PC-3 (cell line): ENCODE data around the gene VSTM2B. TPM values are rescaled to one million over a fixed set of nuclear protein-coding genes. Genes with fewer than 3 reads are reported as not detected.

Experiments used
- ATAC-seq: fragments of 200-7000 bp; cut with Tn5 transposase; 2 replicates; pipeline ENCODE4 v1.9.1; 2020; ENCODE audit warnings: mild to moderate bottlenecking, moderate library complexity
- BruUV-seq: library from RNA; stranded (reverse); fragments of 400-500 nt; replicated peaks from 2 replicates; lab custom pipeline; 2021; lab: Mats Ljungman, UMichigan
- CTCF ChIA-PET: fragments of 300-600 bp; sonication (Branson Sonifier 250); formaldehyde crosslinking; loops from one replicate; lab custom pipeline; 2022; ENCODE audit warnings: antibody characterized with exemption; lab: Charles Lee
- POLR2A ChIA-PET: fragments of 300-600 bp; sonication (Branson Sonifier 250); formaldehyde crosslinking; loops from one replicate; lab custom pipeline; 2022; ENCODE audit warnings: antibody characterized with exemption; ENCODE audit not compliant: unreplicated experiment; lab: Charles Lee
- DNase-seq: peaks from one replicate; pipeline ENCODE4 v3.0.0-alpha.2; 2015
- H2AFZ ChIP-seq: fragments of 300-600 bp; sonication (generic); 2 replicates; pipeline ENCODE4 v1.6.0; 2016; ENCODE audit warnings: antibody characterized with exemption, low read length
- H3F3A ChIP-seq: fragments of 300-600 bp; sonication (generic); one replicate; pipeline ENCODE4 v1.6.0; 2017; ENCODE audit warnings: antibody characterized with exemption, low read length, control low read depth, mild to moderate bottlenecking; ENCODE audit not compliant: unreplicated experiment
- H3K27ac ChIP-seq: fragments of 300-600 bp; sonication (generic); 2 replicates; pipeline ENCODE4 v1.5.1; 2016; ENCODE audit warnings: mild to moderate bottlenecking, low read length
- H3K27me3 ChIP-seq: fragments of 300-600 bp; sonication (generic); 2 replicates; pipeline ENCODE4 v1.6.1; 2016; ENCODE audit warnings: low read length, mixed read lengths
- H3K36me3 ChIP-seq: fragments of 300-600 bp; sonication (generic); 2 replicates; pipeline ENCODE4 v1.6.1; 2016; ENCODE audit warnings: low read depth, mixed run types, low read length, mixed read lengths
- H3K4me1 ChIP-seq: fragments of 300-600 bp; sonication (generic); 2 replicates; pipeline ENCODE4 v1.5.1; 2016; ENCODE audit warnings: low read length; ENCODE audit not compliant: insufficient read depth
- H3K4me2 ChIP-seq: fragments of 300-600 bp; sonication (generic); 2 replicates; pipeline ENCODE4 v1.6.0; 2016; ENCODE audit warnings: low read length
- H3K4me3 ChIP-seq: fragments of 300-600 bp; sonication (generic); 2 replicates; pipeline ENCODE4 v1.5.1; 2016; ENCODE audit warnings: mild to moderate bottlenecking, low read length, mixed read lengths
- H3K79me2 ChIP-seq: fragments of 300-600 bp; sonication (generic); 2 replicates; pipeline ENCODE4 v1.6.1; 2017; ENCODE audit warnings: low read length, mixed read lengths
- H3K9ac ChIP-seq: fragments of 300-600 bp; sonication (generic); 2 replicates; pipeline ENCODE4 v1.6.0; 2016; ENCODE audit warnings: mild to moderate bottlenecking, low read length
- H3K9me2 ChIP-seq: fragments of 300-600 bp; sonication (generic); replicated peaks from 2 replicates; pipeline ENCODE4 v1.6.1; 2016; ENCODE audit warnings: mixed run types, low read length, mixed read lengths
- H3K9me3 ChIP-seq: fragments of 300-600 bp; sonication (generic); 2 replicates; pipeline ENCODE4 v1.6.1; 2016; ENCODE audit warnings: low read length, mixed read lengths
- H4K20me1 ChIP-seq: fragments of 300-600 bp; sonication (generic); 2 replicates; pipeline ENCODE4 v1.6.1; 2016; ENCODE audit warnings: low read length, mixed read lengths
- EZH2 ChIP-seq: fragments of 300-600 bp; sonication (generic); IDR thresholded peaks from one replicate; pipeline ENCODE4 v1.6.1; 2017; ENCODE audit warnings: antibody characterized with exemption, mild to moderate bottlenecking, low read length; ENCODE audit not compliant: unreplicated experiment
- EZH2phosphoT487 ChIP-seq: fragments of 300-600 bp; sonication (generic); IDR thresholded peaks from 2 replicates; pipeline ENCODE4 v1.6.1; 2018; ENCODE audit warnings: mild to moderate bottlenecking, antibody characterized with exemption, low read length, borderline replicate concordance
- intact Hi-C: fragments of 100-400 bp; cut with micrococcal nuclease; formaldehyde crosslinking; loops from 2 replicates; pipeline ENCODE4 v1.9.0; 2023
- total RNA-seq: library from RNA; depleted of rRNA; stranded (reverse); fragments of >200 nt; gene quantifications from 2 replicates; pipeline ENCODE4 v1.2.3, GENCODE V29; 2014
- TF ChIP-seq, protein P1 (sequence below): fragments of 300-600 bp; sonication (generic); conservative IDR thresholded peaks from 2 replicates; pipeline ENCODE4 v1.5.1; 2017; ENCODE audit warnings: antibody characterized with exemption, low read depth, mild to moderate bottlenecking, low read length

Gene VSTM2B
- total RNA-seq, 1 experiment from 2014 or later = not detected

- Histone ChIP-seq H4K20me1 (no peaks in the 10 kb centered on the region), H2AFZ (no peak overlapping the region), H3K4me2 (no peak overlapping the region), H3K9me2 (no peaks in the 10 kb centered on the region), H3K9ac (no peak overlapping the region), H3K27me3 (no peaks in the 10 kb centered on the region), H3K36me3 (no peaks in the 10 kb centered on the region), H3K79me2 (no peaks in the 10 kb centered on the region), H3K9me3 (no peaks in the 10 kb centered on the region), H3K27ac (no peak overlapping the region), H3K4me3 (no peak overlapping the region), H3F3A (no peaks in the 10 kb centered on the region), H3K4me1 (no peaks in the 10 kb centered on the region)
- no TSS peak for BruUV-seq
- DNase-seq (no peak), ATAC-seq (no peak)
- intact Hi-C loops = no loop called here
- TF ChIP-seq EZH2 (no peak), EZH2phosphoT487 (no peak)
- TF ChIP-seq, protein P1, sequence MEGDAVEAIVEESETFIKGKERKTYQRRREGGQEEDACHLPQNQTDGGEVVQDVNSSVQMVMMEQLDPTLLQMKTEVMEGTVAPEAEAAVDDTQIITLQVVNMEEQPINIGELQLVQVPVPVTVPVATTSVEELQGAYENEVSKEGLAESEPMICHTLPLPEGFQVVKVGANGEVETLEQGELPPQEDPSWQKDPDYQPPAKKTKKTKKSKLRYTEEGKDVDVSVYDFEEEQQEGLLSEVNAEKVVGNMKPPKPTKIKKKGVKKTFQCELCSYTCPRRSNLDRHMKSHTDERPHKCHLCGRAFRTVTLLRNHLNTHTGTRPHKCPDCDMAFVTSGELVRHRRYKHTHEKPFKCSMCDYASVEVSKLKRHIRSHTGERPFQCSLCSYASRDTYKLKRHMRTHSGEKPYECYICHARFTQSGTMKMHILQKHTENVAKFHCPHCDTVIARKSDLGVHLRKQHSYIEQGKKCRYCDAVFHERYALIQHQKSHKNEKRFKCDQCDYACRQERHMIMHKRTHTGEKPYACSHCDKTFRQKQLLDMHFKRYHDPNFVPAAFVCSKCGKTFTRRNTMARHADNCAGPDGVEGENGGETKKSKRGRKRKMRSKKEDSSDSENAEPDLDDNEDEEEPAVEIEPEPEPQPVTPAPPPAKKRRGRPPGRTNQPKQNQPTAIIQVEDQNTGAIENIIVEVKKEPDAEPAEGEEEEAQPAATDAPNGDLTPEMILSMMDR = no peak
- POLR2A ChIA-PET = no interaction called here
- CTCF ChIA-PET = no interaction called here
Observed at GRCh38 chr19:29515706-29516357, 10.0 kb upstream of the VSTM2B start.

DNA sequence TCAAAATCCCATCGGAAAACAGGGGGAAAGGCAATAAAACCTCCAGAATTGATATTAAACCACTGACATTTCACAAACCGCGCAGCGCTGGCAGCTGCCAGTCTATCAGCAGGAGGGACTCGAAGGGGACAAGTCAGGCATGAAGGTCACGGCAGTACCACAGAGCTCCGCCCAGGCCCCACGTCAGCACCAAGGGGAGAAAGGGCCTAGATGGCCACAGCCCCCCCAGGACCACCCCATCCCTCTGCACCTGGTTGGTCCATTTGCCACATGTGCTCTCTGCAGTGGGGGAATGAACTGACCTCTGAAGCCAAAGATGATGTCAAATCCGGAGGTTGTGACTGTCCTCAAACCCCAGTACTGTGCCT is 9.5 kb upstream of the VSTM2B start:
- H2AFZ ChIP-seq = no peak overlapping the region
- H3K27ac ChIP-seq = no peak overlapping the region
- H3F3A ChIP-seq = no peaks in the 10 kb centered on the region
- no peaks in the 10 kb centered on the region for H3K27me3 ChIP-seq
- intact Hi-C loops = no loop called here
- no peaks in the 10 kb centered on the region for H3K9me2 ChIP-seq
- ChIA-PET POLR2A (no interaction called here), CTCF (no interaction called here)
- ATAC-seq (no peak), DNase-seq (no peak)
- no peaks in the 10 kb centered on the region for H3K4me1 ChIP-seq
- H3K79me2 ChIP-seq = no peaks in the 10 kb centered on the region
- H3K9me3 ChIP-seq = no peaks in the 10 kb centered on the region
- TF ChIP-seq EZH2 = no peak
- H3K9ac ChIP-seq = no peak overlapping the region
- H4K20me1 ChIP-seq = no peaks in the 10 kb centered on the region
- no peak overlapping the region for H3K4me3 ChIP-seq
- BruUV-seq = no TSS peak
- H3K36me3 ChIP-seq = no peaks in the 10 kb centered on the region
- no peak overlapping the region for H3K4me2 ChIP-seq

DNA sequence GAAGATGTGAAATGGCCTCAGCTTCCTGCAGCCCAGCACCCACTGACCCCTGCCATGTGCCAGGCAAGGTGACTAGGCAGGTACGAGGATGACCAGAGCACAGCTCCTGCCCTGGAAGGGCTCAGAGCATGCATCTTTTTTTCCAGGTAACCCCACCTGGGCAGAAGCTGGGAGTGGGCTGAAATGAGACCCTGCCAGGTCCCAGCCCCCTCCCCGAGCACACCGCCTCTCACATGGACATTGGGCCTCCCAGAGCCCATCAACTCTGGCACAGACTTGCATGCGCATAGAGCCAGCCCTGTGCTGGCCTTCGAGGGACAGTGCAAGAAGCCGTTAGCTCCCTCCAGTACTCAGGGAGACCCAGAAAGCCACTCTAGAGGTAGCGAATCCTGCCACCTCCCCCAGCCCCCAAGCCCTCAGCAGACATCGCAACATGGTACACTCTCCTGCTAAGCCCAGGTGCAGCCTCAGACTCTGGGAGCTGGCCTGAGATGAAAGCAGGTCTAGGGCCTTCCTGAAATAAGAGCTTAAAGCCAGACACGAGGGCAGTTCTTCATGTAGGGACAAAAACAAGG is 8.9 kb upstream of the VSTM2B start:
- intact Hi-C loops = no loop called here
- Histone ChIP-seq H3K9me3 (no peaks in the 10 kb centered on the region), H3K4me2 (no peak overlapping the region), H3K36me3 (no peaks in the 10 kb centered on the region), H4K20me1 (no peaks in the 10 kb centered on the region), H3K79me2 (no peaks in the 10 kb centered on the region), H2AFZ (no peak overlapping the region), H3K4me1 (no peaks in the 10 kb centered on the region), H3K9me2 (no peaks in the 10 kb centered on the region), H3K27me3 (no peaks in the 10 kb centered on the region), H3K27ac (no peak overlapping the region), H3F3A (no peaks in the 10 kb centered on the region), H3K9ac (no peak overlapping the region), H3K4me3 (no peak overlapping the region)
- ATAC-seq (no peak), DNase-seq (no peak)
- TF ChIP-seq EZH2 (no peak), EZH2phosphoT487 (no peak)
- TF ChIP-seq, protein P1 = no peak
- no TSS peak for BruUV-seq
- CTCF ChIA-PET = no interaction called here
- POLR2A ChIA-PET = no interaction called here
